HG03025 (cell line): ENCODE measurements around the gene SHROOM1.

Source experiments
- ATAC-seq: cut with Tn5 transposase; IDR thresholded peaks from one replicate; pipeline ENCODE4 v1.9.1; 2021; ENCODE audit warnings: mild to moderate bottlenecking, moderate library complexity; ENCODE audit not compliant: unreplicated experiment, low FRiP score

The SHROOM1 gene

GRCh38 chr5:132782101-132782500 lies 48.3 kb downstream of the SHROOM1 start:
- no peak for ATAC-seq

DNA sequence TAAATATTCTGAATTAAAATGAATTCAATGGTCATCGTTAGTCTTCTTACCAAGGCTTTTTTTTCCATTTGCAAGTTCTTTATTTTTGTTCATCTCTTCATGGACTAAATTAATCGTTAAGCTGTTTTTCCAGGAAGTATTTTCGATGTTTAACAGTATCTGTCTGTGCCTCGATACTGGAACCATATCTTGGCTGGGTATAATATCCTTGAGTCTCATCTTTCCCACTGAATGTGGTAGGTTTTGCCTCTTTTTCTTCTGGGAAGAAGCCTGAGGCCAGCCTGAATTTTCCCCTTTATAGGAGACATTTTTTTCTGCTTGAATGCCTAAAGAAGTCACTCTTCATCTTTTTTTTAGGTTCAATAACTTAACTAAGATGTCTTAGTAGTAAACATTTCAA lies 49.4 kb downstream of the SHROOM1 start:
- ATAC-seq = no peak

DNA sequence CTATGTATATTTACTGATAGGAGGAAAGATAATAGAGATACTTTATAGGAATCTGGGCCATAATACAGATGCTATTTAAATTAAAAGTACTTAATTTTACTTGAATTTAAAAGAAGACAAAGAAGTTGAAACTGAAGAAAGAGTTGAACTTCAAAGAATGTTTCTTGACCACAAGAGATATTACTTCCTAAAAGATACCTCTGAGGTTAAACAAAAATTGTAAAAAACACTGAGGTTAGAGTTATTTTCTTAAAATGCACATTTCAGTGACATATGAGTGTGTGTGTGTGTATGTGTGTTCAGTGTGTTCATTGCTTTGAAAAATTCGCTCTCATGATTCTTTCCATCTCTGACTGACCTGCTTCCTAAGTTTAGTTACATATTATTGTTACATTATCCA lies 49.9 kb downstream of the SHROOM1 start:
- ATAC-seq = no peak

- no peak for ATAC-seq
Observed at GRCh38 chr5:132779961-132780360, 50.5 kb downstream of the SHROOM1 start.

GRCh38 chr5:132778856-132779255 lies 51.6 kb downstream of the SHROOM1 start:
- ATAC-seq = no peak

DNA sequence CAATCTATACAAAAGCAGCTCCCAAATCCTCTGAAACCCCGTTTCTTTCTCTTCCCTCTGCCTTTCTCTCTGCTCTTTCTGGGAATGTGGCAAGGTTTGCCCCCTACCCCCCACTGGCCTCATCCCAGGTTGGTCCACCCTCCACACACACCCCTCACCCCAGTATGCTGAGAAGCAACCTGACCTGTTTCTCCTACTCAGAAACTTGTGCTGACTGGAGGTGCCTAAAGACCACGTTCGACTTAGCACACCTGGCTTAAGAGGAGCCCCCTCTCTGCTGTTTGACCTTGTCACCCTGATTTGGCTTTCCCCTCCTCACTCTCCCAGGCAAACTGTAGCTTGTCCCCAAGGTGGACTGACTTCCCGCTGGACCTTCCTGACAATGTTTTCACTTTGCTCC lies 52.3 kb downstream of the SHROOM1 start:
- no peak for ATAC-seq

GRCh38 chr5:132777209-132778069 lies 53.0 kb downstream of the SHROOM1 start, which contains the start of gene SEPTIN8:
SEPTIN8 (minus strand) TSS chr5:132777239; CDS start chr5:132777137, 102 bp downstream.
- peak; percentile 54 for ATAC-seq

DNA sequence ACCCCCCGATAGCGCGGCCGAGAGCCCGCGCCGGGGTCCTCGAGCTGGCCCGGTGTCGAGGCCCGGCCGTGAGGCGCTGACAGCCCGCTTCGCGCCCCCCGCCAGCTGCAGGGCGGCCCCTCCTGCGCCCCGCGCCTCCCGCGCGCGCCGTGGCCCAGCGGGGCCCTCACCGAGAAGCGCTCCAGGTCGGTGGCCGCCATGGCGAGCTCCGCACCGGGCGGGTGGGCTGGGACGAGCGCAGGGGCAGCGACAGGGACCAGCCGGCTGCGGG lies 53.6 kb downstream of the SHROOM1 start:
- ATAC-seq = no peak

GRCh38 chr5:132776131-132776937 lies 54.1 kb downstream of the SHROOM1 start:
- peak; percentile 22 for ATAC-seq

- ATAC-seq = no peak
Observed at GRCh38 chr5:132775476-132775961, 54.9 kb downstream of the SHROOM1 start.

GRCh38 chr5:132774896-132775295 lies 55.6 kb downstream of the SHROOM1 start:
- ATAC-seq = no peak

GRCh38 chr5:132774406-132774805 lies 56.0 kb downstream of the SHROOM1 start:
- no peak for ATAC-seq

GRCh38 chr5:132773601-132774355 lies 56.7 kb downstream of the SHROOM1 start:
- ATAC-seq = no peak

DNA sequence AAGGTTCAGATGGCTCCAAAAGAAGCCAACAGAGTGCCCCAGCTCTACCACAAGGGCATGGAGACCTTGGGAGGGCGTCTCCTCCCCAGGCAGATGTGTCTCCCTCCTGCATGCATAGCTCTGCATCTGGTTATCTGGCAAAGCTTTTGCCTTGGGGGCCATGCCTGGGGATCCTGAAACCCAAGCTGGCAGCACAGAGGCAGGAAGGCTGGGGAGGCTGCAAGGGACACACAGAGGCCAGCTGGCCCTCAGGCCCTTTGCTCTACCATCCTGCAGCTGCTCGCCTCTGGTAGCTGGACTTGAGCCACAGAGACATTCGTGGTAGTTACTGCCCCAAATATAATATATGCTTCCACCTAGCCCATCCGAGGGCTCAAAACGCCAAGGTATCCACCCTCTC lies 57.3 kb downstream of the SHROOM1 start:
- ATAC-seq = no peak

DNA sequence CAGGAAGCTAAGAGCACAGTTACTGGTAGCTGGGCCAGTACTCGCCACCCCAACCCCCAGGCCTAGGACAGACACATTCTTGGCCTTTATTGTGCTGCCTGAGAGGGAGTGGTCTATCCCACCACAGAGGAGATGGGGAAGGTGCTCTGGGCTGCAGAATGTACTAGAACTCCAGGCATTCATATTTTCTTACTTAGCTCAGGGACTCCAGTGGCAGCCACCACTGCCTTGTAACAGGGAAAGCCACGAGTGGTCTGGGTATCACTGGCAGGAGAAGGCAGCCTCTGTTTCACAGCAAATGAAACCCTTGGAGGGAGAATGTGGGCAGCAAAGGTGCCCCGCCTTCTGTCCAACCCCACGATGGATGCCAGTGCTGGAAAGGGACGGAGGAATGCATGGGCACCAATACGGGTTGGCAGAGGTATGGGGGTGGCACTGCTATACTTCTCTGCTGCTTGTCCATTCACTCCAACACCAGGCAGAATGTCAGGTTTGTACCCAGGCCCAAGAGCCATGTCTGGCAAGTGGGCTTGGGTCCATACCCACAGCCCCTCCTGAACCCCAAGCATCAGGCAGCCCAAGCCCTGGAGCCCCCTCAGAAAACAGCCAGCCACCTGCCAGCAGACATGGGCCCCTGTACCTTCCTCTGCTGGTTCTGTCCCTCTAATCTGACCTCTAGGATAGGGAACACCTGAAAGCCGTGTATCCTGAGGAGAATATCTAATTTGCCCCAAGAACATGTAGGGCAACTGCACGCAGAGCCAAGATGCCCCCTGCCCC lies 58.0 kb downstream of the SHROOM1 start:
- no peak for ATAC-seq
